OCI-LY3 (cell line): ENCODE measurements around the gene PARS2.
"Not testable (repeated sequence)": the region's sequence is repeated elsewhere in the genome, so short reads cannot be mapped to it uniquely, and the experiment has no call there.

Source experiments
- H2AFZ ChIP-seq: fragments of 200-600, 300-600 bp; shearing (Covaris generic); 2 replicates; pipeline ENCODE4 v1.6.0; 2014; ENCODE audit warnings: antibody characterized with exemption, low read depth, low read length
- H3K27ac ChIP-seq: fragments of 200-600, 300-600 bp; sonication (generic); 2 replicates; pipeline ENCODE4 v1.5.1; 2014; ENCODE audit warnings: mild to moderate bottlenecking, low read length, moderate library complexity, mixed read lengths
- H3K27me3 ChIP-seq: fragments of 200-600, 300-600 bp; sonication (generic); 2 replicates; pipeline ENCODE4 v1.6.1; 2014; ENCODE audit warnings: low read depth, low read length, mixed read lengths
- H3K36me3 ChIP-seq: fragments of 200-600, 300-600 bp; sonication (generic); replicated peaks from 2 replicates; pipeline ENCODE3; 2014; ENCODE audit warnings: low read depth, low read length, mixed read lengths
- H3K4me1 ChIP-seq: fragments of 300-600, 200-600 bp; sonication (generic); 2 replicates; pipeline ENCODE4 v1.6.1; 2014; ENCODE audit warnings: low read length, mixed read lengths
- H3K4me2 ChIP-seq: fragments of 200-600, 300-600 bp; sonication (generic); 2 replicates; pipeline ENCODE4 v1.6.1; 2014; ENCODE audit warnings: low read length, mixed read lengths
- H3K4me3 ChIP-seq: fragments of 300-600, 200-600 bp; sonication (generic); 2 replicates; pipeline ENCODE4 v1.5.1; 2014; ENCODE audit warnings: antibody characterized with exemption, mild to moderate bottlenecking, low read length, moderate library complexity
- H3K79me2 ChIP-seq: fragments of 300-600, 200-600 bp; shearing (Covaris generic); 2 replicates; pipeline ENCODE4 v1.6.1; 2014; ENCODE audit warnings: mild to moderate bottlenecking, low read length, mixed read lengths
- H3K9ac ChIP-seq: fragments of 300-600, 200-600 bp; shearing (Covaris generic); 2 replicates; pipeline ENCODE4 v1.6.0; 2014; ENCODE audit warnings: mild to moderate bottlenecking, low read length, moderate library complexity
- H3K9me3 ChIP-seq: fragments of 200-600, 300-600 bp; shearing (Covaris generic); 2 replicates; pipeline ENCODE4 v1.6.1; 2014; ENCODE audit warnings: low read length, mixed read lengths; ENCODE audit not compliant: insufficient read depth
- H4K20me1 ChIP-seq: fragments of 200-600, 300-600 bp; sonication (generic); 2 replicates; pipeline ENCODE4 v1.6.1; 2016; ENCODE audit warnings: low read length, mixed read lengths; ENCODE audit not compliant: insufficient read depth
- CTCF ChIP-seq: fragments of 200-600, 300-600 bp; sonication (generic); IDR thresholded peaks from 2 replicates; pipeline ENCODE4 v1.5.1; 2014; ENCODE audit warnings: antibody characterized with exemption, low read length, low read depth
- EZH2phosphoT487 ChIP-seq: fragments of 200-600 bp; shearing (Covaris generic); IDR thresholded peaks from 2 replicates; pipeline ENCODE4 v1.6.1; 2018; ENCODE audit warnings: antibody characterized with exemption, mixed run types, low read depth

Gene PARS2

GRCh38 chr1:54777011-54777410, 12.7 kb upstream of the PARS2 start:
- Histone ChIP-seq H3K4me1 (no peaks in the 10 kb centered on the region), H3K4me2 (no peak overlapping the region), H3K27ac (no peak overlapping the region), H3K27me3 (no peaks in the 10 kb centered on the region), H3K9me3 (no peaks in the 10 kb centered on the region), H3K79me2 (no peaks in the 10 kb centered on the region), H4K20me1 (no peaks in the 10 kb centered on the region), H3K9ac (no peak overlapping the region), H2AFZ (no peak overlapping the region), H3K36me3 (no peaks in the 10 kb centered on the region), H3K4me3 (no peak overlapping the region)
- TF ChIP-seq EZH2phosphoT487 = no peak
- TF ChIP-seq CTCF = no peak

DNA sequence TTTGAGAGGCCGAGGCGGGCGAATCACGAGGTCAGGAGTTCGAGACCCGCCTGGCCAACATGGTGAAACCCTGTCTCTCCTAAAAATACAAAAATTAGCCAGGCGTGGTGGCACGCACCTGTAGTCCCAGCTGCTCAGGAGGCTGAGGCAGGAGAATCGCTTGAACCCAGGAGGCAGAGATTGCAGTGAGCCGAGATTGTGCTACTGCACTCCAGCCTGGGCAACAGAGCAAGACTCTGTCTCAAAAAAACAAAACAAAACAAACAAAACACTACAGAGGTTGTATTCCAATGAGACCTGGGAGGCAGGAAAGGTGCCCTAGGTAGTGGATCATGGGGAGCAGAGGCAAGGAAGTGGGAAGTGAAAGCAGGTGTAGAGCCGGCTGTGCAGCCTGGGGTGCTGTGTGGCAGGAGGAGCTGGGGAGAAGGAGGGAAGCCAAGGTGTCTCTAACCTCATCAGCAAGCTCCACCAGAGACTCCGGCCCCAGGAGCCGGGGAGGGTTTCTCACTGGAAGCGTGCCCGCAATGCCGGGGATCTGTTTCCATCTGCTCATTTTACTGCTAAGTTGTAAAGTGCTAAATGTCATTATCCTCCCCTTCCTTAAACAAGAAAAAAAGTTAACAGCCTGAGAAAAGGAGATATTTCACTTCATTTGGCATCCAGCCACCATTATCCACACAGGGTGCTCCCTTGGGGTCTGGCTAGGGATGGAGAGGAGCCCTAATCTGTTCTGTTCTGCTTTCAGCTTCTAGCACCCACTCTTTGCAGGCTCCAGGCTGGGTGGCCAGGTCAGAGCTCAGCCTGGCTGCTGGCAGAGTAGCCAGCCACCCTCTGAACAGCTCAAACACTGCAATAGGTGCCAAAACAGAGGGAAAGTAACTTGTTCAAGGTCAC, 11.8 kb upstream of the PARS2 start:
- not testable (repeated sequence) for H3K27ac ChIP-seq, H3K4me3 ChIP-seq, H3K27me3 ChIP-seq, H2AFZ ChIP-seq, H3K4me1 ChIP-seq, H3K9ac ChIP-seq, H3K36me3 ChIP-seq, H3K9me3 ChIP-seq, H4K20me1 ChIP-seq, H3K4me2 ChIP-seq, H3K79me2 ChIP-seq

DNA sequence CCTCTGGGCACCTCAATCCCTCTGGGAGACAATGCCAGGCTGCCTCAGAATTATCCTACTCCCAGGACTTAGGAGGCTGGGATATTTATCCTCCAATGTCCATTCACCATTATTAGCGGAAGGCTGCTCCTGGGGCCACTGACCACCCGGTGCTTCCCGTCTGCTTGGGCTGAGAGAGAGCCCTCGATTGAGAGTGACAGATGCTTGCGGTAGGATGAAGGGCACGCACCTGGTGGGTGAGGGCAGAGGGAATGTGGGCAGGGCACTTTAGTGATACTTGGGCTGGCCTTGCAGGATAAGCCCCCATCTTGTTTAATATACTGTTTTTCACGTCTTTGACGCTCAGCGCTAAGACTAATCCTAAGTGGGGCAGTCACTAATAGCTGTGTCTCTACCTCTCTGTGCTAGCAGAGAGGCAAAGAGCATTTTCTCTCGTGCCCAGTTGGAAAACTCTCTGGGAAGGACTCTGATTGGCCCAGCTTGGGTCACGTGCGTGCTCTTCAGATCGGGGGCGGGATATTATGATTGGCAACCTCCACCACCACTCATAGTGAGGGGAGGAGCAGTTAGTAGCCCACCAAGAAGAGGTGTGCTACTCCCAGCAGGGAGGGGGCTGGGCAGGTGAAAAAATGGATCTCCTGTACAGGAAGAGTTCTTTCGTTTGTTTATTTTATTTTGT, 10.6 kb upstream of the PARS2 start:
- H3K79me2 ChIP-seq = no peaks in the 10 kb centered on the region
- H3K4me2 ChIP-seq = no peak overlapping the region
- no peak overlapping the region for H3K4me3 ChIP-seq
- H3K27ac ChIP-seq = no peak overlapping the region
- H3K9me3 ChIP-seq = no peaks in the 10 kb centered on the region
- H3K27me3 ChIP-seq = no peaks in the 10 kb centered on the region
- H2AFZ ChIP-seq = no peak overlapping the region
- no peak overlapping the region for H3K9ac ChIP-seq
- no peaks in the 10 kb centered on the region for H3K4me1 ChIP-seq
- no peaks in the 10 kb centered on the region for H4K20me1 ChIP-seq
- TF ChIP-seq CTCF (no peak), EZH2phosphoT487 (no peak)
- H3K36me3 ChIP-seq = no peaks in the 10 kb centered on the region

- Histone ChIP-seq H4K20me1 (no peaks in the 10 kb centered on the region), H3K4me1 (no peaks in the 10 kb centered on the region), H3K4me3 (no peak overlapping the region), H3K79me2 (no peaks in the 10 kb centered on the region), H3K4me2 (no peak overlapping the region), H3K27ac (no peak overlapping the region), H3K9me3 (no peaks in the 10 kb centered on the region), H3K27me3 (no peaks in the 10 kb centered on the region), H3K9ac (no peak overlapping the region), H2AFZ (no peak overlapping the region), H3K36me3 (no peaks in the 10 kb centered on the region)
- TF ChIP-seq CTCF = no peak
- no peak for TF ChIP-seq EZH2phosphoT487
Observed at GRCh38 chr1:54772951-54773350, 8.6 kb upstream of the PARS2 start.
